ENCODE measurements around the gene MAST4. TPM values are rescaled to one million over a fixed set of nuclear protein-coding genes. Genes with fewer than 3 reads are reported as not detected.
"Not testable (repeated sequence)": the region's sequence is repeated elsewhere in the genome, so short reads cannot be mapped to it uniquely, and the experiment has no call there.

MAST4 gene
- total RNA-seq, 1 experiment from 2014 or later, result 1.5 TPM

DNA sequence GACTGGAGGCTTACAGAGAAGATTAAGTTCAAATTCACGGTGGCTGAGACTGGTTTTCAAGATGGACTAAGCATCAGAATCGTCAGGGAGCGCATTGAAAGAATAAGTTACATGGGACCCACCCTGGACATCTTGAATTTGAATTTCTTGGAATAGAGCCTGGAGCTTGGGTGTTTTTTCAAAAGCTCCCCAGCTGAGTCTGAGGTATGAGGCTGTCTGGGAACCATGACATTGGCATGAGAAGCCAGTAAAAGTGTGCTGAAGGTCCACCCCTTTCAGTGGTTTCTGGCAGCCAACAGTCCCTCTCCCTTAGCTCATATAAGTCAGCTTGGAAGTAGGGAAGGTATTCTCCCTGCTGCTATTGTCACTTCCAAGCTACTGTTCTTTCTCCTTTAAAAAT is 97.8 kb downstream of the MAST4 start:
- no peak for DNase-seq (ENCODE audit: extremely low read depth, low read depth)

DNA sequence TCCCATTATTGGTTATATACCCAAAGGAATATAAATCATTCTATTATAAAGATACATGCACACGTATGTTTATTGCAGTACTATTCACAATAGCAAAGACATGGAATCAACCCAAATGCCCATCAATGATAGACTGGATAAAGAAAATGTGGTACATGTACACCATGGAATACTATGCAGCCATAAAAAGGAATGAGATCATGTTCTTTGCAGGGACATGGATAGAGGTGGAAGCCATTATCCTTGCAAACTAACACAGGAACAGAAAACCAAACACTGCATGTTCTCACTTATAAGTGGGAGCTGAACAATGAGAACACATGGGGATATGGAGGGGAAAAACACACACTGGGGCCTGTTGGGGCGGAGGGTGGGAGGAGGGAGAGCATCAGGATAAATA is 99.6 kb downstream of the MAST4 start:
- not testable (repeated sequence) for DNase-seq (ENCODE audit: extremely low read depth, low read depth)

DNA sequence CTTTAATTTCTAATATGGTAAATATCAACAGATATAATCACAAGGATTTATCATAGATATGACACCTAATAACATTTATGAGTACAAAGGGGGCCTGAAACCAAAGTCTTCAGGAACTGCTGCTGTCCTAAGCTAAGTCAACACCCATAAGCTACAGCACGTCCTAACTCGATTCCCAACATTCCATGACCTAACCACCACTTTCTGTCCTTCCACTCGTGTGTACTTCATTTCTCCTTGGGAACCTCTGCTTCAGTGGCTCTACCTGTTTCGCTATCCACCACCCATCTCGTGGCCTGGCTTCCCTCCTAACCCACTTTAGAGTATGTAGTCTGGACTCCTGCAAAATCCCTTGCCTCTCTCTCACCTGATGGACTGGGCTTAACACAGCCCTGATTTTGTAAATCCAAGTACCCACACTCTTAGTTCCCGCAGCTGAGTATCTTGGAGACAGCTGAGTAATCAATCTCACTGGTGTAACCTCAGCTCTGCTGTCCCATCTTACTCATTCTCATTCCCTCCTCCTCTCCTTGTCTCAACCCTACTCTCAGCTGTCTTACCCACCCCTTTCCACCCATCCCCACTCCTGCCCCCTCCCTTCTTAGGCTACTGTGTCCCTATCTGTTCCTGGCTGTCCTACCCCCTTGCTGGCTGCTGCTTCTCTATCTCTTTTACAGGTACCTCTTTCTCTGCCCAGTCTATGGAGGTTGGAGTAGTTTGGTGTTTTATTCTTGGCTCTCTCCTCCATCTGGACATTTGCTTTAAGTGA is 101.8 kb downstream of the MAST4 start:
- DNase-seq (ENCODE audit: extremely low read depth, low read depth), result no peak

DNA sequence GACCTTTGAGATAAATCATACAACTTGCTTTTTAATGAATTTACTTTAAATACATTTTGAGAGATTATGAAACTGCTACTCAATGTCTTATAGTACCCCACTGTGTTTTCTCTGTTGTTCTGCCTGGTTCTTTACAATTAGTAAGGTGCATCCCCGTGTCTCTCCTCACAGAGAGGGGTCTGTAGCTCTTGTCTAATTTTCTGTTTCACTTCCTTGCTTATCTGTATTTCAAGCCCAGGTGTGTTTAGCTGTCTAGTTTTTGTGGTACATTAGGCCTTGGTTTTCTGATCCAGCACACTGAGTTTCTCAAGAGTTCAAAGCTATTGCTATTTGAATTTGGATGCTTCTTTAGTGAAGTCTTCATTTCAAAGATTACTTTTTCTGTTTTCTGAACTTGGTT is 105.1 kb downstream of the MAST4 start:
- DNase-seq (ENCODE audit: extremely low read depth, low read depth), result no peak

DNA sequence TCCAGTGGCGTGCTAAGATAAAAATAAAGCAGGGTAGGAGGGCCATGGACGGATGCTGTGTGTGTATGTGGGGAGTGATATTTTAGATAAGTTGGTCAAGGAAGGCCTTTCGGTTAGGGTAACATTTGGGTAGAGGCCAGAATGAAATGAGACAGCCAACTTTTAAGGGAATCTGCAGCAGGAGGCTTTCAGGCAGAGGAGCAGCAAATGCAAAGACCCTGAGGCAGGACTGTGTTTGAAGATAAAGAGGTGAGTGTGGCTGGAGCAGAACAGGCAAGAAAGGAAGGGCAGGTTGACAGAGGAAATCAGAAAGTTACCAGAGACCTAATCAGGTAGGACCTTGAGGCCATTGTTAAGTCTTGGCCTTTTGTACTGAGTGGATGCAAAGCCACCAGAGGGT is 106.2 kb downstream of the MAST4 start:
- DNase-seq (ENCODE audit: extremely low read depth, low read depth), result no peak

DNA sequence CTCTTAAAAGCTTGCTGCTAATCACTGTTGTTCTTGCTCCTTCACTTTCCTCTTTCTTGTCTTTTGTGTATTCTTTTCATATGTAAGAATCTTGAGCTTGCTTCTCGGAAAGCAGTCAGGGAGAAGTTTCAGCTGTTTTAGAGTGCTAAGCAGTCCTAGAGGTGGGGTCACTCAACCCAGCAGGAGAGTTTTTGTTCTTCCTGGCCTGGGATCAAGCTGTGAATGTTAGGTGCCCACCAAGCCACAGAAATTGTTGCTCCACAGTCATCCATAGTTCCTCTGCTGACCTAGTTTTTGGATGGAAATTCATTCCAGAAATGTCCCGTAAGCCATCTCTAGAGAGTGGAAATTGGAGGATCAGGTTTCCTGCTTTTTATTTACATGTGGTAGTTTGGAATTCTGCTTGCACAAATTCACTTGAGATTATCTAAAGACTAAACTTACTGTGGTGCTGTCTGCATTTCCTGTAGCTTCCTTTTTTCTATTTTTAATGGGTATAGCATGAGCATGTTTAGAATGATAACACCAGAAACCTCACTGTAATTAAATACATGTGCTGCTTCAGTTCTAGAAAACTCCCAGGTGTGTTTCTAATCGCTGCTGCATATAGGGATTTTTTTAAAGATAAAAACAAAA is 108.7 kb downstream of the MAST4 start:
- no peak for DNase-seq (ENCODE audit: extremely low read depth, low read depth)

DNA sequence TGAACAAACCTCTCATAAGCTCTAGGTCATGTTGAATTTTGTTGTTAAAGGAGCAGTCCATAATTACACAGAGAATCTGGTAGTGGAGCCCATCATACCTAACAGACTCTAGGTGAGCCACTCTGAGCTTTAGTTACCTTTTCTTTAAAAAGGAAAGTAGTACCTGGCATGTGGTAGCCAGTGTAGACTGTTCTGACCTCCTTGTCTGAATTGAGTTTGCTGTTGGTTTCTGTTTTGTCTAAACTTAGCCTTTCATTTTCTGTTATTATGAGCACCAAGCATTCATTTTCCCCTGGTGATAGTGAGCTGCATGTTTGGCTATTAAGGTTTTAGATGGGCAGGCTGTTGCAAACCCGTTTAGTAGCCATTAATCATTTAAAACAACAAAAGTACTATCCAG is 112.2 kb downstream of the MAST4 start:
- no peak for DNase-seq (ENCODE audit: extremely low read depth, low read depth)

DNA sequence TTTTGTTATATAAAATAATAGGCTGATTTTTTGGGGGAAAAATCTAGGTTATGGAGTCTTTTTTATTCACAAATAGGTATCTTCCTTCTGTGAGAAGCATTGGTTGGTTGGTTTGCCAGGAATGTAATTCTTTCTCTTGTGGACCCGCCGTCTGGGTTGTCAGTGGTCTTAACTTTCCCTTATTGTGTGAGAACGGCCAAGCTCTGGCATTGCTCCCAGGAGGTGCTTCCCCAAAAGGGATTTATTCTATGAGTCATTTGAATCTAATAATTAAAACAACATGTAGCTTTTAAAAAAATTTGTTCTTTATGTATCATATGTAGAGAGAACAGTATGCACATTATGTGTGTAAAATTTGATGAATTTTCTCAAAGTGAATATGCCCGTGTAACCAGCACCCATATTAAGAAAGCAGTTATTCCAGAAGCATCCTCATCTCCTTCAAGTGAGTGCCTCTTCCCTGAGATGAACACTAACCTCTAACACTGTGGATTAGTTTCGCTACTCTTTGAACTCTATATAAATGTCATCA is 114.4 kb downstream of the MAST4 start:
- no peak for DNase-seq (ENCODE audit: extremely low read depth, low read depth)

DNA sequence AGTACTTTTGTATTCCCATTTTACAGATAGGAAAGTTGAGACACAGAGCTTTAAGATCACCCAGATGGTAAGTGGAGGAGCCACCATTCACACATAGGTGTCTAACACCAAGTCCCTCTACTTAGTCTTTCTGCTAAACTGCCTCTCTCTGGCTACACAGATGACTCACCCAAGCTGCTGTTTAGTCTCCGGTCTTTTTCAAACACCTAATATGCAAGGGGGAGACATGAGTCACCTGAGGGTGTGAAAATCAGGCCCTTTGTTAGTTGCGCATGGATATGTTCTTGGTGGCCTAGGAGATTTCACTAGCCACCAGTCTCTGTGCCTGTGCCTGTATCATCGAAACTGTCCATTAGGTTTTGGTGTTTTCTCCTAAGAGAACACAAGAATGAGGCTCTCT is 117.8 kb downstream of the MAST4 start:
- peak; percentile 1 for DNase-seq (ENCODE audit: extremely low read depth, low read depth)

DNA sequence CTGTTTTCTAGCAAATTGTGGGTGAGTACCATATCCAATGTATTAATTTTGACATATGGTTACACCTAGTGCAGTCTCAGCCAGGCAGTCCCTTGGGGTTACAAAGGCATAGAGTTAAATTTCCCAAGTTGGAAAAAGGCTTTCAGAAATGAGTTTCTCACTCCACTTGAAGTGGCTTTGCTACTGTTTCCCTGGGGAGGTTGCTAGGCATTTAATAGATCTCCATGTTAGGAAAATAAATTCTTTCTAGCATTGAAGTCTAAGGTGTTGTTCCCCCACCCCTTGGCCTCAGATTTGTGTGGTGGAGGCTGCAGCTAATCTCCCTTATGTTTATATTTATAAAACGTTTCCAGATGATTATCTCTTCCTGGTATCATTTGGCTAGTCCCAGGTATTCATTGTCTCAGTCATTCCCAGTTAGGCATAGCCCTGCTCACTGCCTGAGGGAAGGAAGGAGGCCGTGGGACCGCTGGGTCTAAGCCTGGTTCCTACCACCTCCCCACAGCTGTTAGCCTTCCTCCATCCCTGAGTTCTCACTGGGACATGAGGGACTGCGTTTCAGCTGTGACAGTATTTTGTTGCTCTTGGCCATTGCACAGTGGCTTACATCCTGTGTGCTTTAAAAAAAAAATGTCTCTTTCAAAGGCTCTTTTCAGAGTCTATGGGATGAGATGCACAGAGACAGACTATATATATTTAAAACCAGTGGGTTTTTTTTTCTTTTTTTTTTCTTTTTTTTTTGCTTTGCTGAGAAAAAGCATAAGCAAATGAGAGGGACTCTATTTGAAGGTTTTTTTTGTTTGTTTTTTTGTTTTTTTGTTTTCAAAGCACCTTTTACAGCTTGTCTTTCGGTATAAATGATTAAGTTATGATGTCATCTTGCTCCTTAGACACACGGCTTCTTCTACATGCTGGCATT is 121.5 kb downstream of the MAST4 start:
- no peak for DNase-seq (ENCODE audit: extremely low read depth, low read depth)

DNA sequence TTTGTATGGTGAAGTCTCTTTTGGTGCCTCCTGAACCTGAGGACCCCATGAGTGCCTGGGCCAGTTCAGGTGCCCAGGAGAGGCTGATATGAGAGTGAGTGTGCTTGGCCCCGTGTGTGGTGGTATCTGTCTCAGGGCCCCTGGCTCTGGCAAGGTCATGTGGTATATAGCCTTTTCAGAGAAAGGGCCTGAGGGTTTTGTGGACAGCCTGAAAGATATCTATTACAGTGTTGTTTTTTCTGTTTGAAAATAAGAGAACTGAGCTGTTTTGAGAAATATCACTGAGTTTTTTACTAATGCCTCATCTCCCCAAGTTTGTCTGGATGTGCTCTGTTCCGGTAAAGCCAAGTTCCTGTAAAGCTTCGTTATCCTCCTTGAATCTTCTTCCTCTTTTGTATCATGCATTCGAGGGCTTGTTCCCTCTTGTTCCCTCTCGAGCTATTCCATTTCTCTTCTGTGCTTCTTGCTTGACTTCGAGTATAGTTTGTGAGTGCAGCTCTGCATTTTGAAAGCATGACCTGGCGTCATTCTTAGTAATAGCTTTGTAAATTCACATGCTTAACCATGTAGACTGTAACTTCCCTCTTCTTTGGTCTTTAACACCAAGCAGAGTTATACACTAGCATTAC is 122.3 kb downstream of the MAST4 start:
- DNase-seq (ENCODE audit: extremely low read depth, low read depth), result no peak

DNA sequence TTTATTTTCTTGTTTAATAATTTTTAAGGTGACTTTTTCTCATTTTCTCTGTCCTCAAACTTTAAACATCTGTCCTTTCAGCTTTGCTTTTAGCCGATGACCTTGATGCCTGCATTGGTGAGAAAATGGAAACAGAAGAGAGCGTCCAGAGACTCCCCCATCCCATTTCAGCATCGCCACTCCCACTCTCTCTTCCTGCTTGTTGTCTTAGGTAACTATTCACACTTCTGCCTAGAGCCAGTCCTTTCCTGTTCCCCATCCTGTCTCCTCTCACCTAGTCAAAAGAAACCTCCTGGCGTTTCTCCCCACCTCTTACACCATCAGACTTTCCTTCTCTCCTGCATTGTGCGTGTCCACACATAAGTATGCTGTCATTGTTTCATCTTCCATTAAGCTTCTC is 124.6 kb downstream of the MAST4 start:
- DNase-seq (ENCODE audit: extremely low read depth, low read depth), result no peak

DNA sequence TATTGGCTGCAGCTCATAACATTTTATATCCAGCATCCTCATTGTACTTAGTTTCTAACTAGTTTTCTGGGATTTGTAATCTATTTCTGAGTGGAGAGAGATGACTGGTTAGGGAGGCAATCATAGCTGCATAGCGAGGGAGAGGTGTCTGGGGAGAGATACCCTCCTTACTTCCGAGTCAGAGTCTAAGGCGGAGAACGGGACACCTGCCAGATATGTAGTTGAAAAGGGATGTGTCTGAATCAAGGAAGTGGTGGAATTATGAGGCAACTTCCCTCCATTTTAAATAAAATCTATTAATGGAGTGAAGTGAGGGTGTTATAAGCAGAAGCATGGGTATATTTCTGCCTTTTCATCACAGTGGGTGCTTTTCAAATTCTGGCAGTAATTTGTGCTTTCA is 126.5 kb downstream of the MAST4 start:
- no peak for DNase-seq (ENCODE audit: extremely low read depth, low read depth)

DNA sequence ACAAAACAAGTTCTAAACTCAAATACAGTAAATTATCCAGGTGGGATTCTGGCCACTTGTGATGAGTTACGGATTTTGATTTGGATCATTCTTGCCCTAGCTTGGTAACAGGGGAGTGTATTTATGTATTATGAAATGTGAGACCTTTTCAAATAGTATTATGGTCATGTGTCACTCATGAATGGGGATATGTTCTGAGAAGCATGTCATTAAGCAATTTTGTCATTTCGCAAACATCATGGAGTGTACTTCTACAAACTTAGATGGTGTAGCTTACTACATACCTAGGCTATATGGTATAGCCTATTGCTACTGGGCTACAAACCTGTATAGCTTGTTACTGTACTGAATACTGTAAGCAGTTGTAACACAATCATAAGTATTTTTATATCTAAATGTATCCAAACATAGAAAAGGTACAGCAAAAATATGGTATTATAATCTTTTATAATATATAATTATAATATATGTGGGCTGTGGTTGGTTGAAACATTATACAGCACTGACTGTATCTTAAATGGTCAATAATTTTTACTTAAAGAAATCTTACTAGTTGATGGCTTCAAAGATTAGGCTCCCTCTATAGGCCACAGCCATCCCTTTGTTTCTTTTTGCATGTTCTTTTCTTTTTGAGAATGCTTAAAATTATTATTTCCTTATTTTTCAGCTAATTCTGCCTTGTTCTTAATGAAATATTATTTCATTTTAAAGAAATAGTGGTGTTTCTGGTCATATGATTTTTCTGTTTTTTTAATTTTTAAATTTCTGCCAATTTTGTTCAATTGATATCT is 128.4 kb downstream of the MAST4 start:
- no peak for DNase-seq (ENCODE audit: extremely low read depth, low read depth)

DNA sequence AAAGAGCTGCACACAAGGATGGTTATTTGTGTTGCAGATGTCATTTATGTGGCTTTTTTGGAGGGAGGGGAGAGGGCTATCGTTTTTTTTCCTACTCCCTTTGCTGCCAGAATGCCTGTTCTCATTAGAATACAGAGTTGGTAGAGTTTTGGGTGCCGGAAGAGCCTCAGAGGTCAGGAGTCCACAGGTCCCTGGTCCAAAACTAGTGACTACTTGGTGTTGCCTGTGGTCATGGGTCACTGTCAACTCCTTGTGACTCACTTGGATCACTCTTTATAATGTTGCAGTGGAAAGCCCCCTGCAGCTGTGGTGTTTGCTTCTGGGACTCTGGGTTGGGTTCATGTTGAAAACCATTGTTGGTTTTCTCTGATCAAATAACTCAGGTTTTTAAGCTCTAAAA is 131.4 kb downstream of the MAST4 start:
- DNase-seq (ENCODE audit: extremely low read depth, low read depth), result no peak

DNA sequence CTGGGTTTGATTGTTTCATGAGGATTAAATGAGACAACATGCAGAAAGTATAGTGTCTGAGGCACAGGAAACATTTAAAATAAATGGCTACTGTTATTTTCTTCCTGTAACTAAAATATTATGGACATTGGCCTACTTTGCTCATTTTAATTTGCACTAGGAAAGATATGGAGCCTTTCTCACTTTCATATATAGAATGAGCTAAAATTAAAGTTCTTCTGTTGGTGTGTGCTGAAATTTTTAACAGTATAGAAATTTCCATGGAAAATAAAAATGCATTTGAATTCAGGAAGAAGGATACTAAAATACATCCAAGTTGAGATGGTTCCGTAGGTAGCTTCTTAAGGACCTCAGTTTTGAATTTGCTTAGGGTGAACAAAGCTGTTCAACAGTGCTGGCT is 131.9 kb downstream of the MAST4 start:
- DNase-seq (ENCODE audit: extremely low read depth, low read depth), result no peak

DNA sequence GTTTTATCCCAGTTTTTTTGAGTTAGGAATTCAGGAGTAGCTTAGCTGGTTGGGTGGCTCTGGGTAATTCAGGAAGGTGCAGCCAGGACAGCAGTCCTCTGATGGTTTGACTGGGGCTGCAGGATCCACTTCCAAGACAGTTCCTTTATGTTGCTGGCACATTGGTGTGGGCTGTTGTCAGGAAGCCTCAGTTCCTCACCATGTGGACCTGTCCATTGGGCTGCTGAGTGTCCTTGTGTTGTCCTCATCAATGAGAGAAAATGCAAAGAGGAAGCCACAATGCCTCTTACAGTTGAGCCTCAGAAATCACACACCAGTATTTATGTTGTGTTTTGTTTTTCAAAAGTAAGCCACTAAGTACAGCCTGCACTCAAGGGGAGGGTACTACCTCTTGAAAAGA is 140.9 kb downstream of the MAST4 start:
- no peak for DNase-seq (ENCODE audit: extremely low read depth, low read depth)

DNA sequence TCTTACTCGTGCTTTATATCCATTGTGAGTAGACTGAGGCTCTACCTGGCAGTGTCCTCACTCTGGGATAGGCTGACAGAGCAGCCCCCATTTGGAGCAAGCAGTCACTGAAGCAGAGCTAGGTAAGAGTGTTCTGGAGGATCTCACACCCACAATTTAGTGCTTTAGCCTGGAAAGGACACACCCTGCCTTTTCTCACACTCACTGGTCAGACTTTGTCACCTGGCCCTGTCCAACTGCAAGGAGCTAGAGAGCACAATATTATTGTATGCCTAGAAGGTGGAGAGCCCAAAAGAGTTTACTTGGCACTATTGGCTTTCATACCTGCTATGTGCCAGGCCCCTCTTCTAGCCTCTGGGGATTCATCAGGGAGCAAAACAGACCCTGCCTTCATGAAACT is 141.9 kb downstream of the MAST4 start:
- no peak for DNase-seq (ENCODE audit: extremely low read depth, low read depth)

DNA sequence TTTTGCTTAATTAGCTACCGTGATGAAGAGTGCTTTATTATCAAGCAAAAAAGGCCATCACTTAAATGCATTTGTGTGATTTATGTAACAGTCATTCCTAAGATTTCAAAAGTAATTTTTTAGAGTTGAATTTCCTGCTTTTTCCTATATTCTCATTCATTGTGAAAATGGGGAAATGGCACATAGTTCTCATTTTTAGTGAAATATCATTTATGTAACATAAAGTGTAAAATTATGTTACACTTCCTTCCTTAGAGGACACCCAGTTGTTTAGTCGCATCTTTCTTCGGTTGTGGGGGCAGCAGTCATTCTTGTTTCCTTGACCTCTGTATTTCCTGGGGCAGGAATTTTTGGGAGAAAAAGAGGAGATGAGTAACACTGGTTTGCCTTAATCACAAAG is 142.8 kb downstream of the MAST4 start:
- no peak for DNase-seq (ENCODE audit: extremely low read depth, low read depth)

DNA sequence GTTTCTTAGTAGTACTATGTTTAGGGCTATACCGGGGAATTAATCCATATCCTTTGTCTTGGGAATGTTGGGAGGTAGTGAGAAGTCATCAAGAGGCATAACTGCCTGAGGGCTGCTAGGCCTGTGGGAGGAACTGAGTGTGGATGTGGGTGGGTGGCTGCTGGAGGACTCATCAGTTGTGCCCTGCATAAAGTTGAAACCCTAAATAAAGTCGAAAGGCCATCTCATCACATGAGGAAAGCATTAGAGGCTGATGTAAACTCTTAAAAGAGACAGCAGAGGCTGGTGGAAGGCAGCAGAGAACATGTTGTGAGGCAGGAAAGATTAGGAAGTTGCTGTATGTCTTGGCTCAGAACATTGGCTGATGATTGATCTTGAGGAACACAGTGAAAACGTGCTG is 143.8 kb downstream of the MAST4 start:
- no peak for DNase-seq (ENCODE audit: extremely low read depth, low read depth)
